ENCODE data around the gene QSOX1. TPM values are rescaled to one million over a fixed set of nuclear protein-coding genes. Genes with fewer than 3 reads are reported as not detected.

Gene QSOX1
- total and polyA plus RNA-seq, 2 experiments from 2014 or later = 225 to 257 TPM

GRCh38 chr1:180155182-180155682 is 563 bp downstream of the QSOX1 start:
- no peaks in the 10 kb centered on the region for H3K36me3 ChIP-seq (replicated peaks; ENCODE audit: insufficient read depth, low read depth)
- TF ChIP-seq EZH2 (IDR thresholded peaks at IDR 0.05; ENCODE audit: borderline replicate concordance) (no peak), EZH2phosphoT487 (IDR thresholded peaks at IDR 0.05; ENCODE audit: low read depth, severe bottlenecking, unreplicated experiment) (no peak)
- TF ChIP-seq, protein P1, sequence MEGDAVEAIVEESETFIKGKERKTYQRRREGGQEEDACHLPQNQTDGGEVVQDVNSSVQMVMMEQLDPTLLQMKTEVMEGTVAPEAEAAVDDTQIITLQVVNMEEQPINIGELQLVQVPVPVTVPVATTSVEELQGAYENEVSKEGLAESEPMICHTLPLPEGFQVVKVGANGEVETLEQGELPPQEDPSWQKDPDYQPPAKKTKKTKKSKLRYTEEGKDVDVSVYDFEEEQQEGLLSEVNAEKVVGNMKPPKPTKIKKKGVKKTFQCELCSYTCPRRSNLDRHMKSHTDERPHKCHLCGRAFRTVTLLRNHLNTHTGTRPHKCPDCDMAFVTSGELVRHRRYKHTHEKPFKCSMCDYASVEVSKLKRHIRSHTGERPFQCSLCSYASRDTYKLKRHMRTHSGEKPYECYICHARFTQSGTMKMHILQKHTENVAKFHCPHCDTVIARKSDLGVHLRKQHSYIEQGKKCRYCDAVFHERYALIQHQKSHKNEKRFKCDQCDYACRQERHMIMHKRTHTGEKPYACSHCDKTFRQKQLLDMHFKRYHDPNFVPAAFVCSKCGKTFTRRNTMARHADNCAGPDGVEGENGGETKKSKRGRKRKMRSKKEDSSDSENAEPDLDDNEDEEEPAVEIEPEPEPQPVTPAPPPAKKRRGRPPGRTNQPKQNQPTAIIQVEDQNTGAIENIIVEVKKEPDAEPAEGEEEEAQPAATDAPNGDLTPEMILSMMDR (IDR thresholded peaks at IDR 0.05; ENCODE audit: poor library complexity) = no peak
- peaks cover 41% of the 10 kb centered on the region for H3K4me1 ChIP-seq (ENCODE audit: insufficient read depth)
- peak overlapping the region; percentile 87 for H3K4me3 ChIP-seq
- peaks cover 6% of the 10 kb centered on the region for H4K20me1 ChIP-seq (ENCODE audit: insufficient read depth, poor library complexity, severe bottlenecking)
- H2AFZ ChIP-seq = peak overlapping the region; percentile 93
- peak overlapping the region; percentile 71 for H3K27ac ChIP-seq
- 7% methylated on average over 14 of the region's 29 CpGs for WGBS (ENCODE audit: low lambda C conversion rate, missing lambda C conversion rate)
- H3K4me2 ChIP-seq = peak overlapping the region; percentile 90
- H3K9me2 ChIP-seq (replicated peaks; ENCODE audit: insufficient read depth) = no peaks in the 10 kb centered on the region
- no peak for DNase-seq (ENCODE audit: low spot score)
- no peaks in the 10 kb centered on the region for H3K27me3 ChIP-seq
- H3K79me2 ChIP-seq = peaks cover 38% of the 10 kb centered on the region
- H3K9me3 ChIP-seq (ENCODE audit: low read depth) = no peaks in the 10 kb centered on the region

GRCh38 chr1:180156201-180156600 is 1.5 kb downstream of the QSOX1 start:
- Histone ChIP-seq H3K4me1 (ENCODE audit: insufficient read depth) (peaks cover 41% of the 10 kb centered on the region), H4K20me1 (ENCODE audit: insufficient read depth, poor library complexity, severe bottlenecking) (peaks cover 6% of the 10 kb centered on the region), H3K79me2 (peaks cover 48% of the 10 kb centered on the region), H3K27ac (peak overlapping the region; percentile 71), H3K27me3 (no peaks in the 10 kb centered on the region), H3K36me3 (replicated peaks; ENCODE audit: insufficient read depth, low read depth) (no peaks in the 10 kb centered on the region), H3K4me3 (peak overlapping the region; percentile 87), H3K9me3 (ENCODE audit: low read depth) (no peaks in the 10 kb centered on the region), H2AFZ (no peak overlapping the region), H3K9me2 (replicated peaks; ENCODE audit: insufficient read depth) (no peaks in the 10 kb centered on the region), H3K4me2 (peak overlapping the region; percentile 90)
- DNase-seq (ENCODE audit: low spot score) = no peak
- WGBS (ENCODE audit: low lambda C conversion rate, missing lambda C conversion rate) = 88% methylated on average over 4 of the region's 4 CpGs
- TF ChIP-seq EZH2 (IDR thresholded peaks at IDR 0.05; ENCODE audit: borderline replicate concordance) (no peak), EZH2phosphoT487 (IDR thresholded peaks at IDR 0.05; ENCODE audit: low read depth, severe bottlenecking, unreplicated experiment) (no peak)
- TF ChIP-seq, protein P1 (IDR thresholded peaks at IDR 0.05; ENCODE audit: poor library complexity) = no peak

DNA sequence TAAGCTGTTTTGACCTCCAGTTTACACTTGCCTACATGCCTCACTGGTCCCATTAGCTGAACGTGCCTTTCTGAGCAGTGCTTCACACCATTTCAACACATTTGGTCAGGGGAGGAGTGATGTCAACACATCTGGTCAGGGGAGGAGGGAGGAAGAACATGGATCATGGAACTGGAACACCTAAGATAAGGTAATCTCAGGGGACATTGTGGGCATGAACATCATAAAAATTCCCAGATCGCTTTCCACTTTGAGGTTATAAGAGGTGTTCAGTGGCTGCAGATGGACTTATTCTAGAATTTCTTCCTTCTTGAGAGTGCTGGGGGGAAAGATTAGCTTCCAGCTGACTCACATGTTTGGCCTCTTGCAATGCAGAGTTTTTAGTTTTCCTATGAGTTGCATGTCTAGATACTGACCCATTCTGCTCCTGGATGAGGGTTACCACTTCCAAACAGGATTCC is 2.0 kb downstream of the QSOX1 start:
- Histone ChIP-seq H3K4me3 (peak overlapping the region; percentile 87), H3K36me3 (replicated peaks; ENCODE audit: insufficient read depth, low read depth) (no peaks in the 10 kb centered on the region), H3K79me2 (peaks cover 53% of the 10 kb centered on the region), H4K20me1 (ENCODE audit: insufficient read depth, poor library complexity, severe bottlenecking) (peaks cover 6% of the 10 kb centered on the region), H3K9me2 (replicated peaks; ENCODE audit: insufficient read depth) (no peaks in the 10 kb centered on the region), H3K4me2 (peak overlapping the region; percentile 90), H3K4me1 (ENCODE audit: insufficient read depth) (peaks cover 41% of the 10 kb centered on the region), H3K27ac (peak overlapping the region; percentile 71), H2AFZ (no peak overlapping the region), H3K27me3 (no peaks in the 10 kb centered on the region), H3K9me3 (ENCODE audit: low read depth) (no peaks in the 10 kb centered on the region)
- DNase-seq (ENCODE audit: low spot score) = no peak
- 54% methylated on average over 2 of the region's 2 CpGs for WGBS (ENCODE audit: low lambda C conversion rate, missing lambda C conversion rate)
- TF ChIP-seq EZH2phosphoT487 (IDR thresholded peaks at IDR 0.05; ENCODE audit: low read depth, severe bottlenecking, unreplicated experiment) (no peak), EZH2 (IDR thresholded peaks at IDR 0.05; ENCODE audit: borderline replicate concordance) (no peak)
- TF ChIP-seq, protein P1 (IDR thresholded peaks at IDR 0.05; ENCODE audit: poor library complexity) = no peak

Measured in hepatocyte (in vitro differentiated cells).